Caco-2 (cell line): ENCODE data around the gene JARID2. TPM values are rescaled to one million over a fixed set of nuclear protein-coding genes. Genes with fewer than 3 reads are reported as not detected.

ENCODE experiments used
- BruUV-seq: library from RNA; stranded (reverse); fragments of 400-500 nt; replicated peaks from 2 replicates; lab custom pipeline; 2021; lab: Mats Ljungman, UMichigan
- CTCF ChIA-PET: fragments of 300-600 bp; sonication (Branson Sonifier 250); formaldehyde crosslinking; loops from one replicate; lab custom pipeline; 2022; ENCODE audit warnings: antibody characterized with exemption; lab: Charles Lee
- POLR2A ChIA-PET: fragments of 300-600 bp; sonication (Branson Sonifier 250); formaldehyde crosslinking; loops from one replicate; lab custom pipeline; 2022; ENCODE audit warnings: antibody characterized with exemption; lab: Charles Lee
- DNase-seq, 2 experiments: peaks; one replicate each; pipeline versions ENCODE4 v3.0.0 to v3.0.0-alpha.2; 2020 to 2022
- H3K27me3 ChIP-seq: replicated peaks from 2 replicates; pipeline ENCODE4 v1.6.0; 2011; ENCODE audit warnings: low read length; ENCODE audit not compliant: control insufficient read depth, insufficient read depth
- H3K36me3 ChIP-seq: 2 replicates; pipeline ENCODE4 v1.5.1; 2011; ENCODE audit warnings: low read length; ENCODE audit not compliant: control insufficient read depth, insufficient read depth
- H3K4me1 ChIP-seq: fragments of 250-450 bp; sonication (Bioruptor Pico); 2 replicates; pipeline ENCODE4 v1.5.1; 2020; ENCODE audit warnings: mild to moderate bottlenecking
- H3K4me3 ChIP-seq: 2 replicates; pipeline ENCODE4 v1.5.1; 2011; ENCODE audit warnings: low read depth, mild to moderate bottlenecking, control low read depth, low read length
- H3K9me3 ChIP-seq: fragments of 250-450 bp; sonication (Bioruptor Pico); 2 replicates; pipeline ENCODE4 v1.5.1; 2020; ENCODE audit warnings: mild to moderate bottlenecking, moderate library complexity
- H3K27ac Mint-ChIP-seq: one replicate; pipeline ENCODE4 v1.8.0; 2022; ENCODE audit warnings: mixed read lengths; ENCODE audit not compliant: unreplicated experiment
- H3K27me3 Mint-ChIP-seq: one replicate; pipeline ENCODE4 v1.8.0; 2022; ENCODE audit warnings: mixed read lengths; ENCODE audit not compliant: insufficient read depth, unreplicated experiment
- H3K36me3 Mint-ChIP-seq: one replicate; pipeline ENCODE4 v1.8.0; 2022; ENCODE audit warnings: mild to moderate bottlenecking, mixed read lengths; ENCODE audit not compliant: insufficient read depth, unreplicated experiment
- H3K4me1 Mint-ChIP-seq: one replicate; pipeline ENCODE4 v1.8.0; 2022; ENCODE audit warnings: low read depth, mixed read lengths; ENCODE audit not compliant: unreplicated experiment
- H3K4me3 Mint-ChIP-seq: one replicate; pipeline ENCODE4 v1.8.0; 2022; ENCODE audit warnings: mild to moderate bottlenecking, moderate library complexity, mixed read lengths; ENCODE audit not compliant: unreplicated experiment
- H3K9me3 Mint-ChIP-seq: one replicate; pipeline ENCODE4 v1.8.0; 2022; ENCODE audit warnings: mixed read lengths; ENCODE audit not compliant: unreplicated experiment
- CTCF ChIP-seq, 2 experiments: fragments of 200-600 bp in 1 of 2; IDR thresholded peaks; 1 replicate in 1 of 2; 2 replicates in 1 of 2; pipeline versions ENCODE4 v1.5.1 to v1.8.0; 2011 to 2022; ENCODE audit warnings: antibody characterized with exemption in 1 of 2, control low read depth in 1 of 2, inconsistent platforms in 1 of 2, low read depth in 1 of 2, low read length in 1 of 2, mild to moderate bottlenecking in 1 of 2, moderate library complexity in 1 of 2; ENCODE audit not compliant: insufficient read depth in 1 of 2, severe bottlenecking in 1 of 2, unreplicated experiment in 1 of 2
- intact Hi-C: fragments of 100-400 bp; cut with micrococcal nuclease; formaldehyde crosslinking; loops from one replicate; pipeline ENCODE4 v1.10.0; 2022; ENCODE audit not compliant: unreplicated experiment
- total RNA-seq: library from RNA; stranded (reverse); gene quantifications from 2 replicates; pipeline ENCODE4 v1.2.3, GENCODE V29; 2022

The JARID2 gene
- total RNA-seq, 1 experiment from 2014 or later = 18.3 TPM

- intact Hi-C loops = no loop called here
- Histone ChIP-seq H3K4me1 (peaks cover 17% of the 10 kb centered on the region), H3K4me3 (no peak overlapping the region), H3K27me3 (no peaks in the 10 kb centered on the region), H3K9me3 (no peaks in the 10 kb centered on the region), H3K36me3 (no peaks in the 10 kb centered on the region)
- TF ChIP-seq CTCF (IDR thresholded peaks at IDR 0.05; ENCODE audit: insufficient read depth in 1 of 2, low read depth in 1 of 2, low read length in 1 of 2, severe bottlenecking in 1 of 2, unreplicated experiment in 1 of 2) = no peak
- H3K4me1 Mint-ChIP-seq = peaks cover 13% of the 10 kb centered on the region
- H3K36me3 Mint-ChIP-seq = no peaks in the 10 kb centered on the region
- ChIA-PET CTCF (no interaction called here), POLR2A (no interaction called here)
- DNase-seq = no peak
- BruUV-seq = no TSS peak
- no peak overlapping the region for H3K27ac Mint-ChIP-seq
- no peaks in the 10 kb centered on the region for H3K9me3 Mint-ChIP-seq
- no peak overlapping the region for H3K4me3 Mint-ChIP-seq
- H3K27me3 Mint-ChIP-seq = no peaks in the 10 kb centered on the region
These were observed 314.8 kb downstream of the JARID2 start for GRCh38 chr6:15560713-15561112.

GRCh38 chr6:15561447-15562199 lies 315.8 kb downstream of the JARID2 start:
- Mint-ChIP-seq H3K4me3 (no peak overlapping the region), H3K27me3 (no peaks in the 10 kb centered on the region), H3K27ac (no peak overlapping the region), H3K9me3 (no peaks in the 10 kb centered on the region), H3K36me3 (no peaks in the 10 kb centered on the region), H3K4me1 (peaks cover 10% of the 10 kb centered on the region)
- POLR2A ChIA-PET = no interaction called here
- Histone ChIP-seq H3K4me3 (no peak overlapping the region), H3K36me3 (no peaks in the 10 kb centered on the region), H3K4me1 (peaks cover 13% of the 10 kb centered on the region), H3K27me3 (no peaks in the 10 kb centered on the region), H3K9me3 (no peaks in the 10 kb centered on the region)
- intact Hi-C loops = no loop called here
- no peak for DNase-seq
- BruUV-seq = no TSS peak
- CTCF ChIA-PET = no interaction called here
- no peak for TF ChIP-seq CTCF (IDR thresholded peaks at IDR 0.05; ENCODE audit: insufficient read depth in 1 of 2, low read depth in 1 of 2, low read length in 1 of 2, severe bottlenecking in 1 of 2, unreplicated experiment in 1 of 2)

- intact Hi-C loops = no loop called here
- no peak for DNase-seq
- no peaks in the 10 kb centered on the region for H3K9me3 Mint-ChIP-seq
- no peak for TF ChIP-seq CTCF (IDR thresholded peaks at IDR 0.05; ENCODE audit: insufficient read depth in 1 of 2, low read depth in 1 of 2, low read length in 1 of 2, severe bottlenecking in 1 of 2, unreplicated experiment in 1 of 2)
- H3K4me1 ChIP-seq = peaks cover 8% of the 10 kb centered on the region
- no peak overlapping the region for H3K27ac Mint-ChIP-seq
- H3K9me3 ChIP-seq = no peaks in the 10 kb centered on the region
- CTCF ChIA-PET = no interaction called here
- no peaks in the 10 kb centered on the region for H3K27me3 ChIP-seq
- POLR2A ChIA-PET = no interaction called here
- no peak overlapping the region for H3K4me3 Mint-ChIP-seq
- peaks cover 6% of the 10 kb centered on the region for H3K4me1 Mint-ChIP-seq
- no peaks in the 10 kb centered on the region for H3K36me3 Mint-ChIP-seq
- no TSS peak for BruUV-seq
- no peak overlapping the region for H3K4me3 ChIP-seq
- H3K27me3 Mint-ChIP-seq = no peaks in the 10 kb centered on the region
- H3K36me3 ChIP-seq = no peaks in the 10 kb centered on the region
These were observed 317.1 kb downstream of the JARID2 start for GRCh38 chr6:15562977-15563376.
